Upper lobe of left lung (tissue), 6 donors: Measurements from ENCODE around the gene DCAF8L2. TPM values are rescaled to one million over a fixed set of nuclear protein-coding genes. Genes with fewer than 3 reads are reported as not detected.

Experiments
- ATAC-seq, 2 donors: fragments of 200-7000 bp; cut with Tn5 transposase; one replicate each; pipeline ENCODE4 v1.9.1; 2022; ENCODE audit warnings: mild to moderate bottlenecking in 2 of 2, moderate library complexity in 2 of 2; ENCODE audit not compliant: low FRiP score in 2 of 2
- DNase-seq, 2 donors: peaks; one replicate each; pipeline ENCODE4 v3.0.0-alpha.2; 2019 to 2020
- H3K27ac ChIP-seq, 4 donors: fragments of 200-600 bp; sonication (generic); one replicate each; pipeline ENCODE4 v1.5.1; 2016 to 2019
- H3K27me3 ChIP-seq, 4 donors: fragments of 200-600 bp; sonication (generic); one replicate each; pipeline ENCODE4 v1.5.1; 2017 to 2019
- H3K36me3 ChIP-seq, 4 donors: fragments of 200-600 bp; sonication (generic); one replicate each; pipeline ENCODE4 v1.5.1; 2016 to 2019
- H3K4me1 ChIP-seq, 4 donors: fragments of 200-600 bp; sonication (generic); one replicate each; pipeline ENCODE4 v1.5.1; 2018 to 2019
- H3K4me3 ChIP-seq, 4 donors: fragments of 200-600 bp; sonication (generic); one replicate each; pipeline ENCODE4 v1.5.1; 2017 to 2019; ENCODE audit warnings: mild to moderate bottlenecking in 2 of 4, moderate library complexity in 1 of 4
- H3K9me3 ChIP-seq, 4 donors: fragments of 200-600 bp; sonication (generic); one replicate each; pipeline ENCODE4 v1.5.1; 2018 to 2019
- CTCF ChIP-seq, 6 experiments: fragments of 450-650 bp in 4 of 6; fragments of 200-600 bp in 2 of 6; sonication (generic) in 2 of 6; IDR thresholded peaks; one replicate each; pipeline ENCODE4 v1.5.1; 2016 to 2019; ENCODE audit warnings: antibody characterized with exemption in 6 of 6
- EP300 ChIP-seq, 4 donors: sonication (generic); formaldehyde crosslinking; IDR thresholded peaks; one replicate each; pipeline ENCODE4 v1.5.1; 2017; ENCODE audit warnings: antibody characterized with exemption in 4 of 4, control low read depth in 2 of 4
- POLR2A ChIP-seq, 4 donors: fragments of 450-650 bp; IDR thresholded peaks; one replicate each; pipeline ENCODE4 v1.5.1; 2016 to 2017; ENCODE audit warnings: antibody characterized with exemption in 4 of 4, mild to moderate bottlenecking in 2 of 4
- POLR2AphosphoS5 ChIP-seq, 2 donors: sonication (generic); formaldehyde crosslinking; IDR thresholded peaks; one replicate each; pipeline ENCODE4 v1.5.1; 2017; ENCODE audit warnings: antibody characterized with exemption in 2 of 2
- WGBS, 2 donors: methylation state at CpG; one replicate each; pipeline ENCODE4 v1.1.5; 2017 to 2018; 5-methylcytosine and 5-hydroxymethylcytosine counted together
- total RNA-seq, 6 donors: library from RNA; depleted of rRNA in 4 of 6; stranded (reverse); fragments of >200 nt in 4 of 6; gene quantifications; one replicate each; pipeline versions ENCODE4 v1.1.0 to v1.2.1, GENCODE V29; 2016 to 2021
- donor health status: DM: no; HTN: no; CAD: no; lungs with moderate emphysema.
- donor health status: DM: no; HTN: yes; CAD: no; lungs with severe emphysema.

DCAF8L2 gene
- total RNA-seq, 6 donors from 2014 or later = not detected

DNA sequence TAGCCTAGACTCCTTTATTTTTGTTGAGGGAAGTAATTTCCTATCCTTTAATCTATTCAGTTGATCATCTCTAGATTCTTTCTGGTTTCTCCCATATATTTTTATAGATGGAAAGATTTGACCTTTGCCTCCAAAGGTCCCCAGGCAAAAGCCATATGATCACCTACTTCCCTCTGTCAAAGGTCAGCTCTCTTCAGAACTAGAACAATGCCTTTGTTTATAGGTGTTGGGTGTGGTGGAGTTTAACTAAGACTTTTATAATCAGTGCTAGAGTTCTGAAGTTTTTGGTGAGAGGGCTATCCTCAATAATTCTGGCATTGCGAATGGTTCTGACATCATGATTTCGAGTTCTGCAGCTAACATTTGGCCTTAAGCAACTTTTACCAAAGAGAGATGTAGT is 19.0 kb upstream of the DCAF8L2 start:
- no peak overlapping the region for H3K4me3 ChIP-seq

DNA sequence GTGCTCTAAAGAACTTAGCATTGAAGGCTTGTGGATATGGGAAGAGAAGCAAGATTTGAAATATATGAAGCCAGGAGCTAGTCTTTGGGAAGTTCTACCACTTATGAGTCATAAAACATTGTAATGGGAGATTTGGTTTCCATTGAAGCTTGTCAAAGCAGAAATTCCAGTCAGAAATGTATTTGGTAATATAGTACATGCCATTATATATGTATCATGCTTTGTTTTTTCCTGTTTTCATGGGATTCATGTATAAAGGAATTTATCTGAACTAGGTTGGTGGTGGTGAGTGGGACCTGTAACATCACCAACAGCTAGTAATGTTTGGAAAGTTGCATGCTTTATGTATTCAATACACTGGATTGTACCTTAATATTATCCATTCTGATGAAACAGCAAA is 14.6 kb upstream of the DCAF8L2 start:
- Histone ChIP-seq H3K4me3 (no peak overlapping the region), H3K27ac (no peak overlapping the region), H3K9me3 (no peaks in the 10 kb centered on the region), H3K36me3 (no peaks in the 10 kb centered on the region), H3K4me1 (no peaks in the 10 kb centered on the region), H3K27me3 (no peaks in the 10 kb centered on the region)
- TF ChIP-seq POLR2A (IDR thresholded peaks at IDR 0.05) (no peak), CTCF (IDR thresholded peaks at IDR 0.05) (no peak), POLR2AphosphoS5 (IDR thresholded peaks at IDR 0.05) (no peak), EP300 (IDR thresholded peaks at IDR 0.05) (no peak)
- DNase-seq (no peak), ATAC-seq (no peak)

More for the DNA sequence above, 19.0 kb upstream of the DCAF8L2 start:
- H3K27me3 ChIP-seq = no peaks in the 10 kb centered on the region
- H3K9me3 ChIP-seq = no peaks in the 10 kb centered on the region
- H3K27ac ChIP-seq = no peak overlapping the region
- ATAC-seq (no peak), DNase-seq (no peak)
- no peaks in the 10 kb centered on the region for H3K4me1 ChIP-seq
- 66 to 86% methylated on average over 2 of the region's 2 CpGs for WGBS, 2 donors
- H3K36me3 ChIP-seq = no peaks in the 10 kb centered on the region
- TF ChIP-seq EP300 (IDR thresholded peaks at IDR 0.05) (no peak), CTCF (IDR thresholded peaks at IDR 0.05) (no peak), POLR2A (IDR thresholded peaks at IDR 0.05) (no peak), POLR2AphosphoS5 (IDR thresholded peaks at IDR 0.05) (no peak)

DNA sequence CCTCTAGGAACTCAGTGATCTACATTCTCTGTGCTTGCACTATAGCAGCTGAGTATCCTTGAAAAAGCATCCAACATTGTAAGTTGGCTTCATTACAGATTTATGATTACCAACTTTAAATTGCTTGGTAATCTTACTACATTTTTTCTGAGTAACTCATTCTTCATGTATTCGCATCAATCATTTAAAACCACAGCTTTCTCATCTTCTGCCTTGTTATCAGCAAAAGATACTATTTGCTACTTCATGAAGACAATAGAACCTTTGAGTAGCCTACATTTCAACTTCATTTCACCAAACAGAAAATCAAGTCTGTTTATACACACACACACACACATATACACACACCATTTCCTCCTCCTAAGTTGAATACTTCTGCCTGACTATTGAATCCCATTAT is 6.2 kb upstream of the DCAF8L2 start:
- Histone ChIP-seq H3K36me3 (no peaks in the 10 kb centered on the region), H3K27me3 (no peaks in the 10 kb centered on the region), H3K27ac (no peak overlapping the region), H3K4me3 (no peak overlapping the region), H3K9me3 (no peaks in the 10 kb centered on the region), H3K4me1 (no peaks in the 10 kb centered on the region)
- WGBS, 2 donors = 57 to 78% methylated on average over 1 of the region's 1 CpG
- TF ChIP-seq EP300 (IDR thresholded peaks at IDR 0.05) (no peak), POLR2AphosphoS5 (IDR thresholded peaks at IDR 0.05) (no peak), CTCF (IDR thresholded peaks at IDR 0.05) (no peak), POLR2A (IDR thresholded peaks at IDR 0.05) (no peak)
- no peak for ATAC-seq
- no peak for DNase-seq

- Histone ChIP-seq H3K4me1 (no peaks in the 10 kb centered on the region), H3K27ac (no peak overlapping the region), H3K9me3 (no peaks in the 10 kb centered on the region), H3K36me3 (no peaks in the 10 kb centered on the region), H3K4me3 (no peak overlapping the region), H3K27me3 (no peaks in the 10 kb centered on the region)
- no peak for ATAC-seq
- DNase-seq = peak in 1 of 2 donors; percentile 38
- TF ChIP-seq EP300 (IDR thresholded peaks at IDR 0.05) (no peak), CTCF (IDR thresholded peaks at IDR 0.05) (no peak), POLR2A (IDR thresholded peaks at IDR 0.05) (no peak), POLR2AphosphoS5 (IDR thresholded peaks at IDR 0.05) (no peak)
- 73 to 94% methylated on average over 6 to 15 of the region's 15 CpGs for WGBS, 2 donors
Observed at GRCh38 chrX:27591938-27592337, 1.8 kb downstream of the DCAF8L2 start.

DNA sequence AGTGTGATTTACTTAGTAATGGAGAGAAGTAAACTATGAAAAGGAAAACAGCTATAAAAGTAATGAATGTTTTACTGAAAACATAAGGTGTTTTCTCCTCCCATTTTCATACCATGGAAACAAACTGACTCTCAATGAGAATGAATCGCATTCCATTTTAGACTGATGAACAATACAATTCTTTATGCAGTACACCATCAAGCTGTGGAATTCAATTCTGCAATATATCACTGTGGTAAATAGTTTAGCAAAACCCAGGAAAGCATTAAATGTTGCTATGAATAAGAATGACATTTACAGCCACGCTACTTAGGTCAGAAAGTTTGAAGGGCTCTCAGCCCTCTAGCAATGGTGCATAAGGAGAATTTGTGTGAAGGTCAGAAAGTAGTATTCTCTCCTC is 7.4 kb downstream of the DCAF8L2 start:
- DNase-seq = no peak
- no peaks in the 10 kb centered on the region for H3K27me3 ChIP-seq
- no peaks in the 10 kb centered on the region for H3K9me3 ChIP-seq
- H3K36me3 ChIP-seq = no peaks in the 10 kb centered on the region
- H3K27ac ChIP-seq = no peak overlapping the region
- no peak overlapping the region for H3K4me3 ChIP-seq
- no peaks in the 10 kb centered on the region for H3K4me1 ChIP-seq
- ATAC-seq = no peak
- 80 to 85% methylated on average over 2 of the region's 2 CpGs for WGBS, 2 donors
- no peak for TF ChIP-seq POLR2AphosphoS5 (IDR thresholded peaks at IDR 0.05)
- no peak for TF ChIP-seq POLR2A (IDR thresholded peaks at IDR 0.05)
- no peak for TF ChIP-seq EP300 (IDR thresholded peaks at IDR 0.05)
- no peak for TF ChIP-seq CTCF (IDR thresholded peaks at IDR 0.05)
